ENCODE measurements around the gene TTF1.
A peak's percentile ranks its signal among the peaks of the same experiment; 100 is the strongest.

The TTF1 gene, protein sequence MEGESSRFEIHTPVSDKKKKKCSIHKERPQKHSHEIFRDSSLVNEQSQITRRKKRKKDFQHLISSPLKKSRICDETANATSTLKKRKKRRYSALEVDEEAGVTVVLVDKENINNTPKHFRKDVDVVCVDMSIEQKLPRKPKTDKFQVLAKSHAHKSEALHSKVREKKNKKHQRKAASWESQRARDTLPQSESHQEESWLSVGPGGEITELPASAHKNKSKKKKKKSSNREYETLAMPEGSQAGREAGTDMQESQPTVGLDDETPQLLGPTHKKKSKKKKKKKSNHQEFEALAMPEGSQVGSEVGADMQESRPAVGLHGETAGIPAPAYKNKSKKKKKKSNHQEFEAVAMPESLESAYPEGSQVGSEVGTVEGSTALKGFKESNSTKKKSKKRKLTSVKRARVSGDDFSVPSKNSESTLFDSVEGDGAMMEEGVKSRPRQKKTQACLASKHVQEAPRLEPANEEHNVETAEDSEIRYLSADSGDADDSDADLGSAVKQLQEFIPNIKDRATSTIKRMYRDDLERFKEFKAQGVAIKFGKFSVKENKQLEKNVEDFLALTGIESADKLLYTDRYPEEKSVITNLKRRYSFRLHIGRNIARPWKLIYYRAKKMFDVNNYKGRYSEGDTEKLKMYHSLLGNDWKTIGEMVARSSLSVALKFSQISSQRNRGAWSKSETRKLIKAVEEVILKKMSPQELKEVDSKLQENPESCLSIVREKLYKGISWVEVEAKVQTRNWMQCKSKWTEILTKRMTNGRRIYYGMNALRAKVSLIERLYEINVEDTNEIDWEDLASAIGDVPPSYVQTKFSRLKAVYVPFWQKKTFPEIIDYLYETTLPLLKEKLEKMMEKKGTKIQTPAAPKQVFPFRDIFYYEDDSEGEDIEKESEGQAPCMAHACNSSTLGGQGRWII

DNA sequence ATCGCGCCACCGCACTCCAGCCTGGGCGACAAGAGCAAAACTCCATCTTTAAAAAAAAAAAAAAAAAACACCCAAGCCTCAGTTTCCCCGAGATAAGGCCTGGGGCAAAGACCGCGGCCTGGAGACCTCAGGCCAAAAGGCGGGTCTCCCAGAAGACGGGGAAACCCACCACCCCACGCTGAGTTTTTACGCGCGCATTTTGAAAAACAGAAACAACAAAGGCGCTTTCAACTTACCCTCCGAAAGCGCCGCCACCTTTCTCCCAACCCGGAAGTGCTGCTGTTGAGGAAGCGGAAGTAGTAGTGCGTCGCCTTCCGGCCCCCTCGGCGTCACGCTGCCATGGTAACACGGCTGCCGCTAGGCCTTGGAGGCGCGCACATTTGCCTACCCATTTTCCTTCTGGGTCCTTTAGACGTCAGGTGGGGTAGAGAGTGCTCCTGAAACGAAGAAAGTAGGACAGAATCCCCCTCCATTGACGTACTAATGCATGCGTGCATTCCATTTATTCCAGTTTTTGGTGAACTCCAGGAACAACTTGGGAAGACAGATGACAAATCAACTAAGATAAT lies at the start of gene TTF1:
TTF1 (minus strand) TSS at position 287 of the 569 bp plus-strand sequence. CDS start 4,019 bp downstream, outside the sequence.
- DNase-seq (ENCODE audit: low read depth), result peak; percentile 86

DNA sequence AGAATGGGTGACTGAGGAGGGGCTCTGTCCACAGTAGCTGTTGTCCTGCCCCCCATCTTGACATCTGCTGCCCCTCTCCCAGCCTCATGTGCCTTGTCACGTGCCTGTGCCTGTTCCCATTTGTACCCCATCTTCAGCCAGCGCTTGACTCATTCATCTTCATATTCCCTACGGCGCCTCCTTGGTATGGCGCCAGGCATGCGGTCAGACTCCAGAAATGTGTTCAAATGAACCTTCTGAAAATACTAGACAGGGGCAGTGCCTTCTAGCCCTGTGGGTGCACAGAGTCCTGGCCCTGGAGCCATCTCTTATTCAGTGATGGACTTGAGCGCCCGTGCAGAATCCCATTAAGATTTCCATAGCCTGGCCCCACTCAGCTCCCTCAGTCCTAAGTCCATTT lies 49.6 kb upstream of the TTF1 start:
- DNase-seq (ENCODE audit: low read depth), result no peak

DNA sequence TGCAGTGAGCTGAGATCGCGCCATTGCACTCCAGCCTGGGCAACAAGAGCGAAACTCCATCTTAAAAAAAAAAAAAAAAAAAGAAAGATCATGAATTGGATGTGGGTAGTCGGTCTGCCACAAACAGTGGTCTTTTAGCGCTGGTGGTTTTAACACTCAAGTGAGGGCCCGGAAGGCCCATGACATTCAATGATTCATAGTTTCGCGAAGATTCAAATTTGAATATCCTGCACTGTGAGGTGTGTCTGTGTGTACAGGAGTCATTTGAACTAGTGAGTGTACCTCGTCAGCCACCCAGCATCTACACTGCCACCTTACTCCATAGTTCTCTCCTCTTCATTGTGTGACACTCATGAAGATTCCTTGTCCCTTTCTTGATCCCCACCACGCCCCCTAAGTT lies 44.6 kb upstream of the TTF1 start:
- DNase-seq (ENCODE audit: low read depth), result no peak

DNA sequence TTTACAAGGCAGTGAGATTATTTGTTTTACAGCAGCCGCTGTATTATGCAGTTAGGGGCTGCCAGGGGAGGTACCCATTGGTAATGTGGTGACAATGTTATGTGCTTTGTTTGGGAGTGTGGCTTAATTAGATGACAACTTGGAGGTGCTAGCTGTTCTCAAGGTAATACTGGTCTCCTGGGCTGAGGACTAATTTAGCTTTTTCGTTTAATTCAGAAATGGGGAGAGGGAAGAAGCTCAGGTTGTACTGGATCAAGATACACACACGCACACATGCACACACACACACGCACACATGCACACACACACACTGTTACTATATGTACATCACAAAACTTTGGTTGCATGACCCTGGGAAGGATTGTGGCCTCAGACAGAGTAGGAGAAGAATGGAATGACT lies 41.3 kb upstream of the TTF1 start:
- DNase-seq (ENCODE audit: low read depth), result no peak

DNA sequence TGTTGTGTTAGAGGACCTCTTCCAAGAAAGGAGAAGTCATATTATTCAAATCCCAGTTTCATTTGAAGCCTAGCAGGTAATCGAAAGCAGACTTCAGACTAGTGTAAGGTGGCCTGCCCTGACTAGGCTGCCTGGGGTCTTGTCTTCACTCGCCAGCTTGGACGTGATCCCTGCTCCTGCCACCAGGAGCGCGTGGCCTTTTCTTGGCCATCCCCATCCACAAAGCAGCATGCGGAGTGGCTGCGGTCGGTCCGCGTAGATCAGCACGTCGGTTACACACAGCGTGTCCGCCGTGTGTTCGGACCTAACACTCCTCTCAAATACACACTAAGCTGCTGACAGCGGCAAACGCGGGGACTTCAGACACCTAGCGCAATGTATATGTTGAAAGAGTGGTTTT lies 40.7 kb upstream of the TTF1 start:
- no peak for DNase-seq (ENCODE audit: low read depth)

DNA sequence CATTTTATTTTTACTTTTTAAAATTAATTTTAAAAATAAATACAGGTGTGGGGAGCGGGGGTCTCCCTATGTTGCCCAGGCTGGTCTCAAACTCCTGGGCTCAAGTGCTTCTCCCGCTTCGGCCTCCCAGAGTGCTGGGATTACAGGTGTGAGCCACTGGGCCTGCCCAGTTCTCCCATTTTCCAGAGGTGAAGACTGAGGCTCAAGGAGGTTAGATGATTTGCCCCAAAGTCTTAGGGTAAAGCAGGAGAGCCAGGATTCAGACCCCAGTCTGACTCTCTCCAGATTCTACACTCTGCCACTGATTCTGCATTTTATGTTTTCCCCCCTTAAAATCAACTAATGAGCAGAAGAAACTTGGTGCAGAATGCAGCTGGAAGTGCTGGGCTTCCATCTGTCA lies 40.2 kb upstream of the TTF1 start:
- no peak for DNase-seq (ENCODE audit: low read depth)

DNA sequence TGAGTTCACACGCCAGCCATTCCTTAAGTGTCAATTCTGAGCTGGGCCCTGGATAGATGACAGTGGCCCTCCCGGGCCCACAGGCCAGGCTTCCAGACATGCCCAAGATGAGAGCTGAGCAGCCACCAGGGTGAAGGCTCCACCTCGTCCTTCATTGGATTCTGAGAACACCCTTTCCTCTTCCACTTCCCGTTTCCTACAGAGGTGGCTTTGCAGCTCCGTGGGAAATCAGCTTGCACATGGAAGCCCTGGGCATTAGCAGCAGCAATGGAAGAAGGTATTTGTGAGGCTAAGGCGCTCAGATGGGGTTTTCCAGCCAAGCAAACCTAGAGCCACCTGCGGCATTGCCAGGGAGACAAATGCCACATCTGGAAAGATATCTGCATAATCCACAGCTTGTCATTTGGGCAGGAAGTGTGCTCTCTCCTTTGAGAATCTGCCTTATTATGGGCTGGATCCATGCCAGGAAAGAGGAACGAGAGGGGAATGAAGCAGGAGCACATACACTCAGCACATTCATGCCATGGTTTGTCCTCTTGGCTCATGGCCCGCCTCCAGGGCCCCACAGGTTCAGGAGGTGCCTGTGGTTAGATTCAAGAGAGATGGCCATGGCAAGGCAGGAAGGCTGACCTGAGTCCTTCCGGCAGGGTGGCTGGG lies 37.4 kb upstream of the TTF1 start:
- no peak for DNase-seq (ENCODE audit: low read depth)

DNA sequence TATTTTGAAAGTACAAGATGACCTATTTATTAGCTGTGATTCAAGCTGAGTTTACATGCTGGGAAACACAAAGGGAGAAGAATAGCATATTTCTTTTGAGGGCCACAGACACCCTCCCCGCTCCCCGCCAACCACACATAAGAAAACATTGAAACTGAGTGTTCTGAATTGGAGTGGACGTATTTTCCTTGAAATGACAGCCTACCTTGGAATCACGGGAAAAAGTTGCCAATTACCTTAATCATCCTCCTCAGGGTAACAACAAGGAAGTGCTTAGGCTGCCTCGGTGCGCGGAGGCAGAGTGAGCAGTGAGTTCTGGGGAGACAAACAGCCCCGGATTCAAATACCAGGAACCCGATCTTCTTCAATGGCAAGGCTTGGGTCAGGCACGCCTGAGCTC lies 34.8 kb upstream of the TTF1 start:
- DNase-seq (ENCODE audit: low read depth), result no peak

DNA sequence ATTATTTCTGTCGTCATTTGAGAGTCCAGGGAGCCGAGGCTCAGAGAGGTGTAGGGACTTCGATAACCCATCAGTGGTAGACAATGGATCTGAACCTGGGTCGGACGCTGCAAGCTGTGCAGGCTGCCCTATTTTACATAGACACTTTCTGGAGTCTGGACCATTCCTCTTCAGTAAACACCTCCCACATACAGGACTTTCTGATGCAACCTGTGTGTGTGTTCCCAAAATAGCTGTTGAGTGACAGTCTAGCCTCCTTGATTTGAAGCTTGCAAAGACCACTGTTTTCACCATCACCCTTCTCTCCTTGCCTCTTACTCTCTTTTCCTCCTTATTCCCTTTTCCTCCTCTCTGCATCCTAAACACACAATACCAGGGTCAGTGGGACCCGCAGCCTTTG lies 34.1 kb upstream of the TTF1 start:
- no peak for DNase-seq (ENCODE audit: low read depth)

DNA sequence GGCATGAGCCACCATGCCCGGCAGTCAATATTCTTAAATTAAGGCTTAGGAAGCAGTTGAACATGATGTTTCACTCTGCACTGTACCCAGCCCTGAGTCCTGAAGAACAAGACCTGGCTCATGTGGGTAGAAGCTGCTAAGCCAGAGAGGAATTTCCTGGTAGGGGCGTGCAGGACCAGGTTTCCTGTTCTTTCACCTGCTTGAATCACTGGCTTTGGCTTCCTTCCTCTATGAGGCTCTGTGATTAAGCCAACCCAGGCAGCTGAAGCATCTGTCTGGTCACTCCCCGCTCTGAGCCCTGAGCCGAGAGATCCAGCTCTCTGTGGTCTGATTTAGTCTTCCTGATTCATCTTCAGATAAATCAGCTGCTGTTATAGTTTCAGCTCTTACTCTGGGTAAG lies 32.5 kb upstream of the TTF1 start:
- no peak for DNase-seq (ENCODE audit: low read depth)

DNA sequence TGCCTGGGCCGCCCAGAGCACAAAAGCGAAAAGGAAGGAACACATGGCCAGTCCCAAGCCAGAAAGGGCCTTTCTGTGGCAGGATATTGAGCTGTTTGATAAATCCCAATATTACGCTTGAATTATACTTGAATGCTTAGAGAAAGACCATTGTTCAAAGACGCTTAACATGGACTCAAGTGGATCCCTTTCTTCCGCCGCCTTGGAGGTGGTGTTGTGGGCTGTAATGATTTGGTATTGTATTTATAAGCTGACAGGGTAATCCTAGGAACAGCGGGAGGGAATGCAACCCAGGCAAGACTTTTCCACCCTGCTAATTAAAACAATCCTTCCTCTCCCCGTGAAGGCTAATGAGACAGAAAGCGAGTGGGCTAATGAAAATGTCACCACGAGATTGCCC lies 28.2 kb upstream of the TTF1 start:
- no peak for DNase-seq (ENCODE audit: low read depth)

DNA sequence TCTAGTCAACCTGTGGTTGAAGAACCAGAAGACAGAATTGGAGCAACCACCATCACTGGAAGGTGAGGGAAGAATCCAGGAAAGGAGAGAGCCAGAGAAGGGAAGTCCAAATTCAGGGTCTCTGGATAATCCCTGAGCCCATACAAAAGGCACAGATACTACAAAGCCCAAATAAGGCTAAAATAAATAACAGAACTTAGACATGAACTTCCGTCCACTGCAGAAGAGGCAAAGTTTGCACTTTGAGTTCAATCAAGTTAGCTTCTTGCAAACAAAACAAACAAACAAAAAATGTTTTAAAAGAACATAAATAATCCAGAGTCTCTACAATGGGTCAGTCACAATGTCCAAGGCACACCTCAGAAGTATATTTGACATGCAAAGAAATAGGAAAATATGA lies 24.4 kb upstream of the TTF1 start:
- DNase-seq (ENCODE audit: low read depth), result no peak

DNA sequence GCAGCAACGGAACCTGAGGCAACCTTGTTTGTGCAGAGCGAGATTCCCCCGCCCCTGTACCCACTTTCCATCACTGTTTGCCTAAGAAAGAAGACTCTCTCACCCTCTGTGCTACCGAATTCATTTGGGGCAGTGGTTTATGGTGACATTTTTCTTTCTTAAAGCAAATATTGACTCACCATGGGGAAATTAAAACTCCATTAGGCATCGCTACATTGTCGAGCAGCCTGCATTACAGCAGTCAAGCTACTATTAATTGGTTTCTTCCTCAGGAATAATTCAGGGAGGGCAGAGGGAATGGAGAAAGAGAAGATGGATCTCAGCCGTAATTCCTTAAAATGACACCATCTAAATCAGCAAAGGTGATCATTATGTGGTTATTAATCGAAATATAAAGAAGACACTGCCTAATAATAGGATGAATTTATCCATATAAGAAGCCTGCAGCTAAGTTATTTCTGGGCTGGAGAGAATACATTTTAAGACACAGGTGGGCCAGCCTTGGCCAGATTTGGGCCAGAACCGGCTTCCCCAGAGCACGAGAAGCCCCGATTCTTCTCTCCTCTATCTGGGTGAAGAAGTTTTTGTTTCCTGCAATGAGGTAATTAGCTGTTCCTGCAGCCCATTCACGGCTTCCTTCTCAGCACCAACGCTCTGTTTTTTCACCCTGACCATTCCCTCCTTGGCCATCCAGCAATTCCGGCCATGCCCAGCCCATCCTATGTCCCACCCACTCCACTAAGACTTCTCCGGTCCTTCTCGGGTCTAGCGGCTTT lies 20.2 kb upstream of the TTF1 start:
- DNase-seq (ENCODE audit: low read depth), result no peak

DNA sequence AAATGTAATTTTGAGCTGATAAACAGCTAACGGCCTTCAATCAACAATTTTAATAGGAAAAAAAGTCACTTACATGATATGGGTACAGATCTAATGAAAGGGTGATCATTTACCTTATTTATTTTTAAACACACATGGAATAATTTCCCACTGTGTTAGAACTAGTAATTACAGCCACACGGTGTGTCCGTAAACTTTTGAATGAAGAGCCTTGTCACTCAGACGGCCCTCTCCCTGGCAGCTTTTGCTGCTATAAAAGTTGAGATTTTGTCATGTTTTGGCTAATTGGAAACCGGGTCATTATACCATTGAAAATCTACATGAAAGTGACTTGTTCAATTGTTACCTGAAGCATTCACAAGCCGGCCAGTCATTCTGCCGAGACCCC lies 19.0 kb upstream of the TTF1 start:
- DNase-seq (ENCODE audit: low read depth), result no peak

DNA sequence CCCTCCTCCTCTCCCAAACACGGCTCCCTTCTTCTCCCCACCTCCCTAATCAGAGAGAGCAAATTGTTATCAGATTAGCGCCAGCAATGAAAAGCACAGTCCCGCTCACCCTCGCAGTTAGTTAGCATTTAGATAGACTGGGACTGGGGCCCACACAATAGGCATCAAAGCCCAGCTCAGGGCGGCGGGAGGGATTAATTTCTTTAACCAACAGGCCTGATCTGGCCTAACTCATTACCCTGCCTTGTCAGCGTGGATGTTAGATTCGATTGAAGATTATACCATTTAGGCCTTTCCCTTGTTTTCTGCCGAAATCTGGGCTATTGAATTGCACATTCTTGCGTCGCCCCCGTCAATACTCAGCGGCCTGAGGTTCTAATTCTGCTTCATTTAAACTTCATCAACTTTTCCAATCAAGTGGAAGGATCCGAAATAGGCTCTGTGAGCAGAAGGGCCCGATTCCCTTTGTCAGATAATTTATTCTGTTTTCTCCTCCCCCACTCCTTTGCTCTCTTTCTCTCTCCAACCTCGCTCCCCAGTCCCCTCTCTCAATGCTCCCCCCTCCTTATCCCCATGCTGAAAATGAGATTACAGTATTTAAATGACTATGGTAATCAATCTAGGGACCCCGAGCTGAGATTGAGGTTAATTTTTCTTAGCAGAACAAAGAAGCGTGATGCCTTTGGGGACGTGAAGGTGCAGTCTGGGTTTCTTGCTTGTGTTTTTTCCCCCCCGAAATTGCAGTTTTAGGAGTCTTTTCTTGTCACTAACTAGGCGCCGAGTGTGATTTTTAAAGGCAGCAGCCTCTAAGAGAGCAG lies 18.4 kb upstream of the TTF1 start:
- DNase-seq (ENCODE audit: low read depth), result no peak

DNA sequence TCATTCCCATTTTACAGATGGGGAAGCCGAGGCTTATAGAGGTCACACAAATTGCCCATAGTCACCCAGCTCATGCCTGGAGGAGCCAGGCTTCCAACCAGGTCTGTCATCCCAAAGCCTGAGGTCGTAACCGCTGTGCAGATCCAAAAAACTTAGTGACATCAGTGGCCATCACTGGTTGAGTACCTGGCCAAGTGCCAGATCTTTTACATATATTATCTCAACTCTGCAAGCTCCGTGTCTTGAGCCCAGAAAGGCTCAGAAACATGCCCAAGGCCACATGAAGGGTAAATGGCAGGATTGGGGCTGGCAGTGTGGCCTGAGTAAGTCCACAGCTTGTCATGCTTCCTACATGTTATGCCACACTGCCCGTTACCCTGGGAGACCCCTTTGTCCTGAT lies 16.9 kb upstream of the TTF1 start:
- no peak for DNase-seq (ENCODE audit: low read depth)

DNA sequence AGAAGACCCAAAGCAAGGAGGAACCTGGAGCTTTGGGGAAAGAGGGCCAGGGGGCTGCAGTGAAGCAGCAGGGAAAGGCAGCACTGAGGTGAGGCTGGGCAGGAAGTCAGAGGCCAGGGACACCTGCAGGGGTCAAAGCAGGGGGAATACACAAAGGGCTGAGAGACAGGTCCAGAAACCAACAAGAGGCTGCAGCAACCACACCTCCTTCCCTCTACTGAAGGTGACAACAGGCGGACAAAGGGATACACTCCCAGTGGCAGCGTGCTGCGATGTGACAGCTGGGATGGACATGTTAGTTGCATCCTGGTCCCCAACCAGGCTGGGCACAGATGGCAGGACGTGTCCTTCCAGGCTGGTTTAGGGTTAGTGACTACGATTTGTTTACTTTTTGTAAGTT lies 15.9 kb upstream of the TTF1 start:
- no peak for DNase-seq (ENCODE audit: low read depth)

DNA sequence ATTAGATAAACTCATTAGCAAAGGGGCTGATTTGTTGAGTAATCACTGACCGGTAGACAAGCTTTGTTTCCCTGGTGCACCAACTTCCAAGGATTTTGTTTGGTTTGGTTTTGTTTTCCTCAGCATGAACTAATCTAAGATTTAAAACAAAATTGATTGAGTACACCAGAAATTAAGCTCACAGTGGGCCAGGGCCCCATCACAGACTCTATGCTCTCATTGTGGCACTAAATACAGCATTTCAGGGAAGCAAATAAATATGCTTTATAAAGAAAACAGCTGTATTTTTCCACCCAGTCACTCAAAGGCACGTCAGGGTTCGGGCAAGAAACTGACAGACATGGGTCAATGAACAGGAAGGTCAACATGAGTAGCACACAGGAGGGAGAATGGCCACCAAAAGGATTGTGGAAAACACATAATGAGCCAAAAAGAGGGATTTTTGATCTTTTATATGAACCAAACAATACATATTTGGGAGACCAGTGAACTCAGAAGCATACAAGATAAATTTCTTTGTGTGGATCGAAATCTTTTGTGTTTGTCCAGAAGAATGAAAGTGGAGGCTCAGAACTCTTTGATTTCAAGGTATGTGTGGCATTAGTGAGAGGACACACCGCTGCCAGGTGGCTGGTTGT lies 12.2 kb upstream of the TTF1 start:
- no peak for DNase-seq (ENCODE audit: low read depth)

DNA sequence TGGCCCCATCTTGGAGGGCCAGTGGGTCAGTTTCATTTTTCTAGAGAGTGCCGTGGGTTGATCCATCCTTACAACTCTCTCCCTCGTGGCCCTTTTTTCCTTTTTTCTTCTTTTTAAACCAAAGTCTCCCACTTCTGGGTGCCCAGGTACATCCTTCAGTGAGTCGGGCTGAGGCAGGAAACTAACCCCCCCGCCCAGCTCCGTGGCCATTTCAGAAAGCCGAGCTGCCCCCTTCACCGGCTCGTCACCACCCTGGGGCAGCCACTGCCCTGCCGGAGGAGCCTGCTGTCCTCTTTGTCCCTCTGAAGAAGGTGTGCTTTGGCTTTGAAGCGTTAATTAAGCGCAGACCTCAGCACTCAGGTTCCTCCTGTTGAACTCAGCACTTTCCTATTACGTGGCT lies 8.5 kb upstream of the TTF1 start:
- DNase-seq (ENCODE audit: low read depth), result no peak

DNA sequence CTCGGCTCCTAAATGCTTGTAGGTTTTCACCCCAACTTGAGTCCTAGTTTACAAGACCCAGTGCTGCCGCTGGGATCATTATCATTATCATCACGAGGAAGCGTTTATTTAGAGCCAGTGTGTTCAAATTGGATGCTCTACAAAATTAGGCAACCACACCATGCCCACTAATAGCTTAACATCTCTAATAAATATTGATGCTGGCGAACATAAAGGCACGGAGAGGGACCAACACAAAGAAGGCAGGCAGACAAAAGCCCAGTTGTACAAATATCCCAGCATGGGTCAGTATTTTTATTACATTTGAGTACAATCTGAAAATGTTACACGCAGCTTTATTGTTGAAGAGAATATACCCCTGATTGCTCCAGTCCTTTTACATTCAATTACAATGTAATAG lies 8.1 kb upstream of the TTF1 start:
- no peak for DNase-seq (ENCODE audit: low read depth)

Data from stromal cell of bone marrow (primary cell).